Body of pancreas (tissue), 4 donors: ENCODE data around the gene PWWP2B. TPM values are rescaled to one million over a fixed set of nuclear protein-coding genes. Genes with fewer than 3 reads are reported as not detected.

Source experiments
- ATAC-seq: fragments of 150-250 bp; one replicate; pipeline ENCODE4 v1.9.1; 2016
- DNase-seq, 4 donors: peaks; one replicate each; pipeline ENCODE4 v3.0.0-alpha.2; 2019
- H3K27ac ChIP-seq, 4 donors: fragments of 200-600 bp; sonication (generic); 1 replicate in 3 of 4; 2 replicates in 1 of 4; pipeline versions ENCODE4 v1.5.1 to v1.6.1; 2016 to 2019; ENCODE audit warnings: mild to moderate bottlenecking in 1 of 4, mixed read lengths in 1 of 4, moderate library complexity in 1 of 4
- H3K27me3 ChIP-seq, 2 donors: fragments of 200-600 bp; sonication (generic); one replicate each; pipeline ENCODE4 v1.6.0; 2016; ENCODE audit warnings: mild to moderate bottlenecking in 1 of 2
- H3K36me3 ChIP-seq, 2 donors: fragments of 200-600 bp; sonication (generic); replicated peaks in 1 of 2; 2 replicates each; pipeline ENCODE4 v1.5.1; 2016; ENCODE audit warnings: low read depth in 2 of 2; ENCODE audit not compliant: insufficient read depth in 1 of 2
- H3K4me1 ChIP-seq: fragments of 200-600 bp; sonication (generic); one replicate; pipeline ENCODE4 v1.6.0; 2016
- H3K4me3 ChIP-seq, 2 donors: fragments of 200-600 bp; sonication (generic); 1 replicate in 1 of 2; 2 replicates in 1 of 2; pipeline ENCODE4 v1.5.1; 2016 to 2019
- H3K9me3 ChIP-seq, 3 donors: fragments of 200-600 bp; sonication (generic); 1 replicate in 2 of 3; 2 replicates in 1 of 3; pipeline ENCODE4 v1.5.1; 2016
- CTCF ChIP-seq, 7 experiments: fragments of 450-650 bp in 4 of 7; fragments of 200-600 bp in 3 of 7; sonication (generic) in 3 of 7; IDR thresholded peaks; one replicate each; pipeline ENCODE4 v1.5.1; 2016 to 2019; ENCODE audit warnings: antibody characterized with exemption in 7 of 7
- POLR2A ChIP-seq, 3 donors: fragments of 450-650 bp; IDR thresholded peaks; one replicate each; pipeline ENCODE4 v1.6.1; 2016; ENCODE audit warnings: antibody characterized with exemption in 3 of 3, mild to moderate bottlenecking in 2 of 3
- WGBS, 2 donors: methylation state at CpG; one replicate each; pipeline ENCODE4 v1.1.5; 2017; 5-methylcytosine and 5-hydroxymethylcytosine counted together
- intact Hi-C: fragments of 100-400 bp; cut with DNase I; formaldehyde crosslinking; loops from one replicate; pipeline ENCODE4 v1.15.1; 2023
- total RNA-seq, 2 donors: library from RNA; depleted of rRNA; stranded (reverse); fragments of >200 nt; gene quantifications; one replicate each; pipeline ENCODE4 v1.1.0, GENCODE V29; 2016

The PWWP2B gene
- total RNA-seq, 2 donors from 2014 or later, result 31.9 to 46.5 TPM

- Histone ChIP-seq H3K4me1 (no peaks in the 10 kb centered on the region), H3K9me3 (no peaks in the 10 kb centered on the region), H3K27me3 (no peaks in the 10 kb centered on the region), H3K4me3 (no peak overlapping the region), H3K27ac (no peak overlapping the region), H3K36me3 (no peaks in the 10 kb centered on the region)
- intact Hi-C loops, result no loop called here
- ATAC-seq, result peak; percentile 21
- no peak for TF ChIP-seq POLR2A (IDR thresholded peaks at IDR 0.05)
- TF ChIP-seq CTCF (IDR thresholded peaks at IDR 0.05), result no peak
- 90 to 94% methylated on average over 23 to 30 of the region's 31 CpGs for WGBS, 2 donors
- no peak for DNase-seq
Measured at GRCh38 chr10:132370426-132371340, 26.3 kb upstream of the PWWP2B start.

- intact Hi-C loops, result no loop called here
- ATAC-seq, result no peak
- no peak for DNase-seq
- Histone ChIP-seq H3K36me3 (no peaks in the 10 kb centered on the region), H3K9me3 (no peaks in the 10 kb centered on the region), H3K4me1 (no peaks in the 10 kb centered on the region), H3K4me3 (no peak overlapping the region), H3K27me3 (no peaks in the 10 kb centered on the region), H3K27ac (no peak overlapping the region)
- 83 to 85% methylated on average over 1 to 9 of the region's 9 CpGs for WGBS, 2 donors
- TF ChIP-seq POLR2A (IDR thresholded peaks at IDR 0.05) (no peak), CTCF (IDR thresholded peaks at IDR 0.05) (no peak)
Measured at GRCh38 chr10:132371641-132372081, 25.3 kb upstream of the PWWP2B start.

- no peak for TF ChIP-seq POLR2A (IDR thresholded peaks at IDR 0.05)
- no peak for TF ChIP-seq CTCF (IDR thresholded peaks at IDR 0.05)
- 91 to 93% methylated on average over 14 to 16 of the region's 16 CpGs for WGBS, 2 donors
- Histone ChIP-seq H3K27ac (no peak overlapping the region), H3K4me3 (no peak overlapping the region), H3K4me1 (no peaks in the 10 kb centered on the region), H3K27me3 (no peaks in the 10 kb centered on the region), H3K36me3 (no peaks in the 10 kb centered on the region), H3K9me3 (no peaks in the 10 kb centered on the region)
- intact Hi-C loops, result no loop called here
- DNase-seq, result no peak
- no peak for ATAC-seq
Measured at GRCh38 chr10:132372516-132373095, 24.4 kb upstream of the PWWP2B start.

- DNase-seq (no peak), ATAC-seq (no peak)
- Histone ChIP-seq H3K36me3 (no peaks in the 10 kb centered on the region), H3K27ac (no peak overlapping the region), H3K4me1 (no peaks in the 10 kb centered on the region), H3K27me3 (no peaks in the 10 kb centered on the region), H3K9me3 (no peaks in the 10 kb centered on the region), H3K4me3 (no peak overlapping the region)
- no peak for TF ChIP-seq POLR2A (IDR thresholded peaks at IDR 0.05)
- TF ChIP-seq CTCF (IDR thresholded peaks at IDR 0.05), result no peak
- intact Hi-C loops, result no loop called here
- WGBS, 2 donors, result 83 to 86% methylated on average over 21 to 25 of the region's 25 CpGs
Measured at GRCh38 chr10:132373241-132373955, 23.6 kb upstream of the PWWP2B start.
